OCI-LY1 (cell line): ENCODE data around the gene SLC24A4.

ENCODE experiments used
- EZH2 ChIP-seq: fragments of 200-600 bp; sonication (generic), shearing (Covaris generic); IDR thresholded peaks from 2 replicates; pipeline ENCODE4 v1.8.0; 2017; ENCODE audit warnings: borderline replicate concordance, mixed run types, mild to moderate bottlenecking, antibody characterized with exemption, low read length, moderate library complexity, mixed read lengths
- TF ChIP-seq, protein P1 (sequence below): fragments of 200-600 bp; sonication (generic), shearing (Covaris generic); IDR thresholded peaks from 2 replicates; pipeline ENCODE4 v1.5.1; 2017; ENCODE audit warnings: mild to moderate bottlenecking, antibody characterized with exemption, low read length, moderate library complexity, mixed read lengths

DNA sequence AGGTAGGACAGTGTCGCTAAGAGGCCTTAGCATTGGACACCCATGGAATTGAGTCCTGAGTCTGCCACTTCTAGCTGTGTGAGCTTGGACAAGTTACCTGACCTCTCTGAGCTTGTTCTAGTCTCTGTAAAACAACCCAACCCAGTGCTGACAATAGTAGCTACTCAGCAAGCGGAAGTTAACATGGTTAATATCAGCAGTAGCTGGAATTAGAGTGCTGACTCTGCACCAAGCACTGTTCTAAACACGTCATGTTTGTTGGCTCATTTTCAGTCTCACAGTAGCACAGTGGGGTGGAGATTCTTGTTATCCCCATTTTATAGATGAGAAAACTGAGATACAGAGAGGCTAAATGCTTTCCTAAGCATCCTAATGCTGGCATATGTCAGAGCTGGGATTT lies 143.1 kb downstream of the SLC24A4 start:
- TF ChIP-seq, protein P1, sequence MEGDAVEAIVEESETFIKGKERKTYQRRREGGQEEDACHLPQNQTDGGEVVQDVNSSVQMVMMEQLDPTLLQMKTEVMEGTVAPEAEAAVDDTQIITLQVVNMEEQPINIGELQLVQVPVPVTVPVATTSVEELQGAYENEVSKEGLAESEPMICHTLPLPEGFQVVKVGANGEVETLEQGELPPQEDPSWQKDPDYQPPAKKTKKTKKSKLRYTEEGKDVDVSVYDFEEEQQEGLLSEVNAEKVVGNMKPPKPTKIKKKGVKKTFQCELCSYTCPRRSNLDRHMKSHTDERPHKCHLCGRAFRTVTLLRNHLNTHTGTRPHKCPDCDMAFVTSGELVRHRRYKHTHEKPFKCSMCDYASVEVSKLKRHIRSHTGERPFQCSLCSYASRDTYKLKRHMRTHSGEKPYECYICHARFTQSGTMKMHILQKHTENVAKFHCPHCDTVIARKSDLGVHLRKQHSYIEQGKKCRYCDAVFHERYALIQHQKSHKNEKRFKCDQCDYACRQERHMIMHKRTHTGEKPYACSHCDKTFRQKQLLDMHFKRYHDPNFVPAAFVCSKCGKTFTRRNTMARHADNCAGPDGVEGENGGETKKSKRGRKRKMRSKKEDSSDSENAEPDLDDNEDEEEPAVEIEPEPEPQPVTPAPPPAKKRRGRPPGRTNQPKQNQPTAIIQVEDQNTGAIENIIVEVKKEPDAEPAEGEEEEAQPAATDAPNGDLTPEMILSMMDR: no peak
- no peak for TF ChIP-seq EZH2
